Natural killer cell (primary cell): ENCODE data around the gene PSMF1. TPM values are rescaled to one million over a fixed set of nuclear protein-coding genes. Genes with fewer than 3 reads are reported as not detected.

Experiments used
- ATAC-seq, 3 donors: fragments of 150-1000 bp in 2 of 3; fragments of 200-7000 bp in 1 of 3; cut with Tn5 transposase; 1 replicate in 1 of 3; 2 replicates in 2 of 3; pipeline ENCODE4 v1.10.0; 2021; ENCODE audit warnings: mild to moderate bottlenecking in 2 of 3, moderate library complexity in 2 of 3
- DNase-seq, 2 donors: peaks; one replicate each; pipeline versions ENCODE4 v3.0.0 to v3.0.0-alpha.2; 2013 to 2021; ENCODE audit warnings: mixed read lengths in 1 of 2
- H3K27ac ChIP-seq: one replicate; pipeline ENCODE4 v1.5.1; 2013; ENCODE audit warnings: mild to moderate bottlenecking, low read length
- H3K27me3 ChIP-seq: one replicate; pipeline ENCODE4 v1.6.1; 2013; ENCODE audit warnings: low read length; ENCODE audit not compliant: control insufficient read depth, insufficient read depth
- H3K36me3 ChIP-seq: one replicate; pipeline ENCODE4 v1.6.1; 2013; ENCODE audit warnings: low read length; ENCODE audit not compliant: control insufficient read depth, insufficient read depth
- H3K4me1 ChIP-seq: one replicate; pipeline ENCODE4 v1.6.1; 2013; ENCODE audit warnings: low read length; ENCODE audit not compliant: control insufficient read depth, insufficient read depth
- H3K4me3 ChIP-seq: one replicate; pipeline ENCODE4 v1.5.1; 2013; ENCODE audit warnings: low read length
- H3K9me3 ChIP-seq: one replicate; pipeline ENCODE4 v1.6.1; 2013; ENCODE audit warnings: low read length; ENCODE audit not compliant: control insufficient read depth, insufficient read depth
- H3K27ac Mint-ChIP-seq, 2 donors: one replicate each; pipeline ENCODE4 v1.8.0; 2022; ENCODE audit warnings: mild to moderate bottlenecking in 2 of 2, mixed read lengths in 2 of 2, moderate library complexity in 1 of 2
- H3K27me3 Mint-ChIP-seq, 2 donors: one replicate each; pipeline ENCODE4 v1.8.0; 2022; ENCODE audit warnings: low read depth in 2 of 2, mixed read lengths in 2 of 2
- H3K36me3 Mint-ChIP-seq: one replicate; pipeline ENCODE4 v1.8.0; 2022; ENCODE audit warnings: mixed read lengths
- H3K4me1 Mint-ChIP-seq, 2 donors: one replicate each; pipeline ENCODE4 v1.8.0; 2022; ENCODE audit warnings: mixed read lengths in 2 of 2
- H3K4me3 Mint-ChIP-seq: one replicate; pipeline ENCODE4 v1.8.0; 2022; ENCODE audit warnings: mild to moderate bottlenecking, moderate library complexity, mixed read lengths
- H3K9me3 Mint-ChIP-seq, 2 donors: one replicate each; pipeline ENCODE4 v1.8.0; 2022; ENCODE audit warnings: mixed read lengths in 2 of 2
- CTCF ChIP-seq: fragments of 200-600 bp; IDR thresholded peaks from one replicate; pipeline ENCODE4 v1.8.0; 2022; ENCODE audit warnings: antibody characterized with exemption
- WGBS: methylation state at CpG from one replicate; pipeline ENCODE4 v1.1.7; 2013; ENCODE audit warnings: missing lambda C conversion rate; ENCODE audit not compliant: insufficient coverage; 5-methylcytosine and 5-hydroxymethylcytosine counted together
- intact Hi-C: fragments of 100-400 bp; cut with micrococcal nuclease; formaldehyde crosslinking; loops from one replicate; pipeline ENCODE4 v1.14.2; 2022
- total RNA-seq, 4 donors: library from RNA; stranded (reverse); fragments of 120-200 nt in 1 of 4; gene quantifications; one replicate each; pipeline versions ENCODE4 v1.2.3 to v1.2.4, GENCODE V29; 2013 to 2022

PSMF1 gene, protein sequence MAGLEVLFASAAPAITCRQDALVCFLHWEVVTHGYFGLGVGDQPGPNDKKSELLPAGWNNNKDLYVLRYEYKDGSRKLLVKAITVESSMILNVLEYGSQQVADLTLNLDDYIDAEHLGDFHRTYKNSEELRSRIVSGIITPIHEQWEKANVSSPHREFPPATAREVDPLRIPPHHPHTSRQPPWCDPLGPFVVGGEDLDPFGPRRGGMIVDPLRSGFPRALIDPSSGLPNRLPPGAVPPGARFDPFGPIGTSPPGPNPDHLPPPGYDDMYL
- total RNA-seq = 100 to 1,000 TPM in 2 of 3 donors, 10 to 100 TPM in 1; 97.1 to 107 (median 101) TPM
- total RNA-seq (2013) = 44.1 TPM

DNA sequence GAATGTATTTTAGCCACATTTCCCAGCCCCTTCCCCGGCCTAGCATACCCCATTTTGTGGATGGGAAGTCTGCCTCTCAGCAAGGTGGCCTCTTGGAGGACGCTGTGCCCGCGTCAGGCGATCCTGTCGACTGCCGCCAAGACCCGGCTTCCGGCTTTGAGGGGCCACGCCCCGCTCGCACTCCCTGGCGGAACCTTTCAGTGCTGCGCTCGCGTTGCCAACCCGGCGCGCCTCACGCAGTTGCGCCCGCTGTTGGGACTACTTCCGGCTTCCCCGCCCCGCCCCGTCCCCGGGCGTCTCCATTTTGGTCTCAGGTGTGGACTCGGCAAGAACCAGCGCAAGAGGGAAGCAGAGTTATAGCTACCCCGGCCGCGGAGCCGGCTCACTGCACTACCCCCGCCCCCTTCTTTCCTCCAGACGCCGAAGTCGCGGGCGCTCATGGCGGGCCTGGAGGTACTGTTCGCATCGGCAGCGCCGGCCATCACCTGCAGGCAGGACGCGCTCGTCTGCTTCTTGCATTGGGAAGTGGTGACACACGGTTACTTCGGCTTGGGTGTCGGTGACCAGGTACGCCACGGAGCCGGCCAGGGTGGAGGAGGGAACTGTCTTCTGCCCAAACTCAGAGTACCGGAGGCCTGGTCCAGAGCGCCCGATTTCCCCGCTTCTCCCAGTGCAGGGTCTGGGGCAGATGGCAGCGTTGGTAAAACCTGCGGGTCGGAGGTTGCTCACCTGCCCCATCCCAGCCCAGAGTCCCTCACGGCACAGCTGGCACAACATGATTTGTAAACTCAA lies at the start of gene PSMF1:
PSMF1 (plus strand) TSS at position 267 of the 792 bp plus-strand sequence; CDS start at position 439, 172 bp downstream.
- Mint-ChIP-seq H3K27me3 (no peaks in the 10 kb centered on the region), H3K36me3 (no peaks in the 10 kb centered on the region), H3K9me3 (no peaks in the 10 kb centered on the region), H3K27ac (peak within 1 kb of the TSS; percentile 79 to 88), H3K4me3 (peak within 1 kb of the TSS; percentile 94), H3K4me1 (peaks cover 54 to 56% of the 10 kb centered on the region in 2 donors)
- H3K27me3 ChIP-seq = no peaks in the 10 kb centered on the region
- under 1% methylated on average over 62 of the region's 62 CpGs for WGBS
- peak within 1 kb of the TSS; percentile 74 for H3K27ac ChIP-seq
- peak; percentile 11 for TF ChIP-seq CTCF
- H3K36me3 ChIP-seq = peaks cover 9% of the 10 kb centered on the region
- intact Hi-C loops = loop anchor here (1.0 to 10.0 kb wide), 2 partner anchors 349 to 1356 kb away; partner anchors contain the start of gene SNRPB
- ATAC-seq (peak; percentile 96 to 99 (median 97)), DNase-seq (peak; percentile 95 to 97)
- H3K9me3 ChIP-seq = no peaks in the 10 kb centered on the region
- H3K4me1 ChIP-seq = peaks cover 35% of the 10 kb centered on the region
- peak within 1 kb of the TSS; percentile 86 for H3K4me3 ChIP-seq

- no CpG with 5 or more reads among the region's 2 CpGs for WGBS
- peaks cover 16% of the 10 kb centered on the region for H3K36me3 Mint-ChIP-seq
- Histone ChIP-seq H3K27me3 (no peaks in the 10 kb centered on the region), H3K9me3 (no peaks in the 10 kb centered on the region), H3K27ac (no peak overlapping the region), H3K4me3 (no peak overlapping the region), H3K36me3 (no peaks in the 10 kb centered on the region), H3K4me1 (no peaks in the 10 kb centered on the region)
- H3K27me3 Mint-ChIP-seq = peaks cover 0 to 21% of the 10 kb centered on the region in 2 donors
- peaks cover 5 to 7% of the 10 kb centered on the region in 2 donors for H3K9me3 Mint-ChIP-seq
- intact Hi-C loops = no loop called here
- H3K27ac Mint-ChIP-seq = no peak overlapping the region
- H3K4me3 Mint-ChIP-seq = no peak overlapping the region
- DNase-seq (no peak), ATAC-seq (no peak)
- no peak for TF ChIP-seq CTCF
- no peaks in the 10 kb centered on the region for H3K4me1 Mint-ChIP-seq
Measured at GRCh38 chr20:1072258-1072657, 46.1 kb upstream of the PSMF1 start.

DNA sequence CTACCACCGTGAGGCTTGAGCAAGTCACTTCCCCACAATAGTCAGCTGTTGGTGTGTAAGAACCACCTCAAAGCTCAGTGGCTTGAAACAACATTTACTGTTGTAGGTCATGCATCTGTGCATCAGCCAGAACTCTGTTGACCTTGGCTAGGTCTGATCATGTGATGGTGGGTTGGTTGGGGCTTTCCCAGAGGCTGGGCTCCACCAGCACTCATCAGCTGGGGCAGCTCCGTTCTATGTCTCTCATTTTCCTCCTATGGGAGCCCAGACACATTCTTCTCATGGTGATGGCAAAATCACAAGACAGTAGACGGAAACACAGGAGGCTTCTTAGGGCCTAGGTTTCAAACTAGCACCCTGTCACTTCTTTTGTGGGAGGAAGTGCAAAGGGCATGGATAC lies 42.8 kb upstream of the PSMF1 start:
- Mint-ChIP-seq H3K27ac (no peak overlapping the region), H3K4me3 (no peak overlapping the region), H3K4me1 (no peaks in the 10 kb centered on the region), H3K27me3 (no peaks in the 10 kb centered on the region), H3K9me3 (no peaks in the 10 kb centered on the region), H3K36me3 (no peaks in the 10 kb centered on the region)
- ATAC-seq (peak in 1 of 3 donors; percentile 38), DNase-seq (no peak)
- WGBS = 33% methylated on average over 3 of the region's 3 CpGs
- Histone ChIP-seq H3K36me3 (no peaks in the 10 kb centered on the region), H3K27me3 (no peaks in the 10 kb centered on the region), H3K4me1 (no peaks in the 10 kb centered on the region), H3K27ac (no peak overlapping the region), H3K9me3 (no peaks in the 10 kb centered on the region), H3K4me3 (no peak overlapping the region)
- intact Hi-C loops = no loop called here
- TF ChIP-seq CTCF = no peak
